ENCODE results near the gene NALCN. TPM values are rescaled to one million over a fixed set of nuclear protein-coding genes. Genes with fewer than 3 reads are reported as not detected.

Gene NALCN
- total and polyA plus RNA-seq, 10 of the 15 experiments (the other 5 are each of a cell fraction or from before 2014, with no cell fraction given), result under 0.01 TPM; not detected in 9

- Histone ChIP-seq H3K4me2 (ENCODE audit: control insufficient read depth, insufficient read depth) (no peak overlapping the region), H3K27ac (ENCODE audit: control insufficient read depth, insufficient read depth) (no peak overlapping the region), H4K20me1 (ENCODE audit: control insufficient read depth, insufficient read depth) (no peaks in the 10 kb centered on the region), H3K9ac (ENCODE audit: control insufficient read depth, insufficient read depth, low read length) (no peak overlapping the region), H3K36me3 (ENCODE audit: control insufficient read depth in 2 of 2, insufficient read depth in 2 of 2, low read length in 1 of 2) (no peaks in the 10 kb centered on the region), H2AFZ (ENCODE audit: control insufficient read depth, low read depth, low read length) (no peak overlapping the region), H3K9me3 (replicated peaks; ENCODE audit: control insufficient read depth, insufficient read depth, low read length) (no peaks in the 10 kb centered on the region), H3K4me1 (ENCODE audit: control insufficient read depth, insufficient read depth, low read length) (no peaks in the 10 kb centered on the region), H3K79me2 (ENCODE audit: control insufficient read depth, insufficient read depth, low read length) (no peaks in the 10 kb centered on the region), H3K4me3 (no peak overlapping the region), H3K27me3 (replicated peaks in 1 of 2; ENCODE audit: control insufficient read depth in 2 of 2, insufficient read depth in 2 of 2, low read length in 1 of 2) (no peaks in the 10 kb centered on the region)
- SMC1A ChIA-PET (ENCODE audit: uncharacterized antibody, unreplicated experiment), result no interaction called here
- intact Hi-C loops (cut with micrococcal nuclease; ENCODE audit: unreplicated experiment), result loop anchor here (10.0 kb wide), 3 partner anchors 804 to 1414 kb away; no protein-coding TSS in a partner anchor
- CTCF ChIA-PET, result no interaction called here
- BruUV-seq (replicated peaks), result no TSS peak
- DNase-seq (ENCODE audit: low read depth, low spot score) (no peak), FAIRE-seq (no peak), ATAC-seq (no peak)
- TF ChIP-seq REST (IDR thresholded peaks at IDR 0.05; ENCODE audit: low read depth, low read length) (no peak), FOS (IDR thresholded peaks at IDR 0.05; ENCODE audit: borderline replicate concordance, extremely low read depth, insufficient read length) (no peak), RAD51 (IDR thresholded peaks at IDR 0.05) (no peak), PBX3 (IDR thresholded peaks at IDR 0.05; ENCODE audit: insufficient replicate concordance, low read depth, low read length) (no peak), CBX5 (IDR thresholded peaks at IDR 0.05; ENCODE audit: low read depth) (no peak), EZH2 (IDR thresholded peaks at IDR 0.05; ENCODE audit: borderline replicate concordance, control insufficient read depth, low read depth, low read length) (no peak), NFXL1 (IDR thresholded peaks at IDR 0.05; ENCODE audit: borderline replicate concordance) (no peak), TCF3 (IDR thresholded peaks at IDR 0.05; ENCODE audit: borderline replicate concordance, insufficient read depth, low read depth, low read length) (no peak), BCL3 (IDR thresholded peaks at IDR 0.05; ENCODE audit: borderline replicate concordance, insufficient read depth, low read depth, low read length, poor library complexity, severe bottlenecking) (no peak), RAD21 (IDR thresholded peaks at IDR 0.05; ENCODE audit: insufficient read depth, low read depth, low read length) (no peak), HSF1 (IDR thresholded peaks at IDR 0.05; ENCODE audit: low read depth, low read length) (no peak), EED (IDR thresholded peaks at IDR 0.05; ENCODE audit: low read depth) (no peak), BHLHE40 (IDR thresholded peaks at IDR 0.05; ENCODE audit: borderline replicate concordance in 1 of 2, low read depth in 2 of 2, low read length in 1 of 2) (no peak)
- in situ Hi-C loops (cut with MboI), result loop anchor here (10.0 to 25.0 kb wide), 2 partner anchors 614 to 1321 kb away; no protein-coding TSS in a partner anchor
- POLR2A ChIA-PET, result no interaction called here
- WGBS (ENCODE audit: insufficient coverage, insufficient replicate concordance, low lambda C conversion rate, missing lambda C conversion rate), result 28% methylated on average over 2 of the region's 2 CpGs
- RAD21 ChIA-PET (ENCODE audit: unreplicated experiment), result no interaction called here
Measured at GRCh38 chr13:101140936-101141335, 275.4 kb downstream of the NALCN start.
